H1 (cell line): Measurements from ENCODE around the gene EIF2S2. TPM values are rescaled to one million over a fixed set of nuclear protein-coding genes. Genes with fewer than 3 reads are reported as not detected.

ENCODE experiments used
- CBX8 ChIP-seq: fragments of 300-800, 300-1000 bp; sonication (generic); IDR thresholded peaks from 2 replicates; pipeline ENCODE4 v1.7.1; 2016; ENCODE audit warnings: low read depth, low read length, borderline replicate concordance
- FOSL1 ChIP-seq: IDR thresholded peaks from 2 replicates; pipeline ENCODE4 v1.6.1; 2011; ENCODE audit warnings: mild to moderate bottlenecking, low read depth, low read length, moderate library complexity; ENCODE audit not compliant: insufficient read depth
- NANOG ChIP-seq: IDR thresholded peaks from 2 replicates; pipeline ENCODE4 v1.6.1; 2011; ENCODE audit warnings: low read length, low read depth, mild to moderate bottlenecking, inconsistent platforms; ENCODE audit not compliant: insufficient read depth, poor library complexity, severe bottlenecking
- POLR2AphosphoS5 ChIP-seq: IDR thresholded peaks from 2 replicates; pipeline ENCODE4 v1.6.1; 2011; ENCODE audit warnings: low read depth, low read length
- SIX5 ChIP-seq: IDR thresholded peaks from 2 replicates; pipeline ENCODE4 v1.6.1; 2011; ENCODE audit warnings: mild to moderate bottlenecking, low read depth, low read length
- TBP ChIP-seq: IDR thresholded peaks from 2 replicates; pipeline ENCODE4 v1.6.1; 2011; ENCODE audit warnings: low read depth, low read length, improper control_type of control experiment
- TCF12 ChIP-seq: IDR thresholded peaks from 2 replicates; pipeline ENCODE4 v1.6.1; 2011; ENCODE audit warnings: low read depth, mild to moderate bottlenecking, low read length
- polyA plus RNA-seq, 7 experiments: library from polyadenylated mRNA; depleted of rRNA in 3 of 7; stranded (reverse) in 5 of 7; unstranded in 2 of 7; fragments of >200 nt in 5 of 7; fragments of 200-250 nt in 2 of 7; gene quantifications; 1 replicate in 5 of 7; 2 replicates in 1 of 7; 4 replicates in 1 of 7; pipeline versions ENCODE4 v1.2.1 to v1.2.3, GENCODE V29; 2011 to 2013; ENCODE audit warnings: missing spikeins in 2 of 7, mixed read lengths in 2 of 7
- total RNA-seq: library from RNA; stranded (reverse); fragmentation: NEBNext Ultra II Directional; extraction: Animal tissue kit (Norgen Biotek cat#: 25700); gene quantifications from 2 replicates; pipeline ENCODE4 v1.2.1, GENCODE V29; 2021

EIF2S2 gene
- total and polyA plus RNA-seq, 2 of the 8 experiments (the other 6 are each of a cell fraction or from before 2014, with no cell fraction given): 59.5 to 142 TPM

DNA sequence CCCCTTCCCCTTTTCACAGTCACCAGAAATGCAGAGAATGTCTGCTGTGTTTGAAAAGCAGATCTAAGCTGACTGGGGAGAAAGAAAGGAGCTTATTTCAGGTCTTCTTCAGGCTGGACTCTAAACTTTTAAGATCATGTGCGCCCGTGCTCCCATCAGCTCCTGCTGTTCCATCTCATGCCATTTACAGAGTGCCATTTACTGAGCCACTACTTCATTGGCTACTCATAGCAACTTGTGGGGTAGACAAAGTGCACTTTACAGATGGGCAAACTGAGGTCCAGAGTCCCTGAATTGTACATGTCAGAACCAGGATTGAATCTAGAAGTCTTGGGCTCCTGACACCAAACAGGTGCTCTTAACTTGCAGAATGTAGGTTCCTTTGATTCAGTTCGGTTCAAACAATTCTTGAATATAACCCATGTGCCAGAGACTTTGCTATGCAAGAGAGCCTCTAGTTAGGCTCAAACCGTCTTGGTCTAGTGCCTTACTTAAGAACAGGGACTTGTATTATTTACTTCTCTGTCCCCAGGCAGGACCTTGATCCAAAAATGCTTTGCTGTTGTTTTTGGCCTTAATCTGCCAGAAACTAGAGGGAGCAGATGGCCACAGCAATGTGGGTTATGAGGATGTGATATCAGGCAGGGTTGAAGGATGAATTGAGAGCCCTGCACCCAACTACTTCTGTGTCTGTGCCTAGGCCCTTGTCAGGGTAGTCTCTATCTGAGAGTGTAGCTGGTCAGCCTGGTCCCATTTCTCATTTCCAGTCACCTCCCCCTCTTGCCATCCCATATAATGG lies 61.9 kb downstream of the EIF2S2 start (continued):
- no peak for TF ChIP-seq FOSL1
- no peak for TF ChIP-seq NANOG
- no peak for TF ChIP-seq TBP
- no peak for TF ChIP-seq POLR2AphosphoS5
- TF ChIP-seq SIX5: no peak
- no peak for TF ChIP-seq TCF12
- TF ChIP-seq CBX8: no peak
